Thyroid gland (tissue), 4 donors: ENCODE measurements around the gene KCNK4. TPM values are rescaled to one million over a fixed set of nuclear protein-coding genes. Genes with fewer than 3 reads are reported as not detected.

Experiments
- DNase-seq, 2 donors: peaks; one replicate each; pipeline ENCODE4 v3.0.0-alpha.2; 2019
- H3K27ac ChIP-seq, 3 donors: fragments of 200-600 bp; sonication (generic); 1 replicate in 2 of 3; 2 replicates in 1 of 3; pipeline ENCODE4 v1.5.1; 2016 to 2019; ENCODE audit warnings: mild to moderate bottlenecking in 1 of 3, moderate library complexity in 1 of 3
- H3K27me3 ChIP-seq: fragments of 200-600 bp; sonication (generic); one replicate; pipeline ENCODE4 v1.5.1; 2019
- H3K36me3 ChIP-seq, 2 donors: fragments of 200-600 bp; sonication (generic); one replicate each; pipeline ENCODE4 v1.5.1; 2016 to 2019
- H3K4me1 ChIP-seq, 2 donors: fragments of 200-600 bp; sonication (generic); one replicate each; pipeline ENCODE4 v1.5.1; 2017 to 2019
- H3K4me3 ChIP-seq, 3 donors: fragments of 200-600 bp; sonication (generic); replicated peaks in 1 of 3; 1 replicate in 2 of 3; 2 replicates in 1 of 3; pipeline ENCODE4 v1.5.1; 2016; ENCODE audit warnings: mild to moderate bottlenecking in 1 of 3
- H3K9me3 ChIP-seq: fragments of 200-600 bp; sonication (generic); one replicate; pipeline ENCODE4 v1.5.1; 2017
- POLR2A ChIP-seq, 2 donors: fragments of 450-650 bp; IDR thresholded peaks; one replicate each; pipeline ENCODE4 v1.6.1; 2017; ENCODE audit warnings: antibody characterized with exemption in 2 of 2, mild to moderate bottlenecking in 2 of 2, moderate library complexity in 1 of 2
- WGBS, 2 donors: methylation state at CpG; one replicate each; pipeline ENCODE4 v1.1.5; 2017; 5-methylcytosine and 5-hydroxymethylcytosine counted together
- intact Hi-C: fragments of 100-400 bp; cut with DNase I; formaldehyde crosslinking; loops from one replicate; pipeline ENCODE4 v1.15.1; 2023
- total RNA-seq, 4 donors: library from RNA; depleted of rRNA; stranded (reverse); fragments of >200 nt; gene quantifications; one replicate each; pipeline ENCODE4 v1.2.3, GENCODE V29; 2016
- TF ChIP-seq, protein P1 (sequence below), 6 experiments: fragments of 200-600 bp in 3 of 6; fragments of 450-650 bp in 3 of 6; sonication (generic) in 3 of 6; IDR thresholded peaks; one replicate each; pipeline ENCODE4 v1.5.1; 2016 to 2019; ENCODE audit warnings: antibody characterized with exemption in 6 of 6, mild to moderate bottlenecking in 2 of 6, inconsistent platforms in 1 of 6, moderate library complexity in 1 of 6

The KCNK4 gene
- total RNA-seq, 4 donors from 2014 or later = not detected

- WGBS, 2 donors = 88 to 91% methylated on average over 9 of the region's 9 CpGs
- Histone ChIP-seq H3K27me3 (no peaks in the 10 kb centered on the region), H3K27ac (no peak overlapping the region), H3K4me3 (no peak overlapping the region), H3K9me3 (no peaks in the 10 kb centered on the region), H3K36me3 (no peaks in the 10 kb centered on the region), H3K4me1 (peaks cover 9 to 31% of the 10 kb centered on the region in 2 donors)
- DNase-seq = no peak
- TF ChIP-seq, protein P1, sequence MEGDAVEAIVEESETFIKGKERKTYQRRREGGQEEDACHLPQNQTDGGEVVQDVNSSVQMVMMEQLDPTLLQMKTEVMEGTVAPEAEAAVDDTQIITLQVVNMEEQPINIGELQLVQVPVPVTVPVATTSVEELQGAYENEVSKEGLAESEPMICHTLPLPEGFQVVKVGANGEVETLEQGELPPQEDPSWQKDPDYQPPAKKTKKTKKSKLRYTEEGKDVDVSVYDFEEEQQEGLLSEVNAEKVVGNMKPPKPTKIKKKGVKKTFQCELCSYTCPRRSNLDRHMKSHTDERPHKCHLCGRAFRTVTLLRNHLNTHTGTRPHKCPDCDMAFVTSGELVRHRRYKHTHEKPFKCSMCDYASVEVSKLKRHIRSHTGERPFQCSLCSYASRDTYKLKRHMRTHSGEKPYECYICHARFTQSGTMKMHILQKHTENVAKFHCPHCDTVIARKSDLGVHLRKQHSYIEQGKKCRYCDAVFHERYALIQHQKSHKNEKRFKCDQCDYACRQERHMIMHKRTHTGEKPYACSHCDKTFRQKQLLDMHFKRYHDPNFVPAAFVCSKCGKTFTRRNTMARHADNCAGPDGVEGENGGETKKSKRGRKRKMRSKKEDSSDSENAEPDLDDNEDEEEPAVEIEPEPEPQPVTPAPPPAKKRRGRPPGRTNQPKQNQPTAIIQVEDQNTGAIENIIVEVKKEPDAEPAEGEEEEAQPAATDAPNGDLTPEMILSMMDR (IDR thresholded peaks at IDR 0.05) = no peak
- no peak for TF ChIP-seq POLR2A (IDR thresholded peaks at IDR 0.05)
- intact Hi-C loops = no loop called here
Observed at GRCh38 chr11:64286801-64287159, 4.3 kb upstream of the KCNK4 start.

DNA sequence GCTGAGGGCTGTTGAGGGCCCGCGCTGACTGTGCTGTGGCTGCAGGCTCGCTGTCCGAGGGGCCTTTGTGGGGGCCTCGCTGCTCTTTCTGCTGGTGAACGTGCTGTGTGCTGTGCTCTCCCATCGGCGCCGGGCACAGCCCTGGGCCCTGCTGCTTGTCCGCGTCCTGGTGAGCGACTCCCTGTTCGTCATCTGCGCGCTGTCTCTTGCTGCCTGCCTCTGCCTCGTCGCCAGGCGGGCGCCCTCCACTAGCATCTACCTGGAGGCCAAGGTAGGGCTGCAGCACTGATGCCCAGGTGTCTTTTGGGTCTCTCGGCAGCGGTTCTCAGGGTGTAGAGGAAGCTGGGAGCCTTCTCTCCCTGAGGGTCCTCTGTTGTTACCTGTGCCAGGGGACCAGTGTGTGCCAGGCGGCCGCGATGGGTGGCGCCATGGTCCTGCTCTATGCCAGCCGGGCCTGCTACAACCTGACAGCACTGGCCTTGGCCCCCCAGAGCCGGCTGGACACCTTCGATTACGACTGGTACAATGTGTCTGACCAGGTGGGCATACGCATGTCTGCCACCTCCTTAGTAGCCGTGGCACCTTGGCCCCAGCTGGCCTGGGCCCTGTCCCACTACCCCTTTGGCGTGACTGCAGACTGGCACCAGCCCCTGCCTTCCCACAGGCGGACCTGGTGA lies 3.3 kb upstream of the KCNK4 start:
- TF ChIP-seq POLR2A (IDR thresholded peaks at IDR 0.05) = no peak
- H3K27ac ChIP-seq = no peak overlapping the region
- peaks cover 9 to 41% of the 10 kb centered on the region in 2 donors for H3K4me1 ChIP-seq
- WGBS, 2 donors = 93 to 94% methylated on average over 16 to 33 of the region's 33 CpGs
- peaks cover 4% of the 10 kb centered on the region for H3K27me3 ChIP-seq
- no peak overlapping the region for H3K4me3 ChIP-seq
- intact Hi-C loops = no loop called here
- DNase-seq = no peak
- H3K9me3 ChIP-seq = no peaks in the 10 kb centered on the region
- no peaks in the 10 kb centered on the region for H3K36me3 ChIP-seq

DNA sequence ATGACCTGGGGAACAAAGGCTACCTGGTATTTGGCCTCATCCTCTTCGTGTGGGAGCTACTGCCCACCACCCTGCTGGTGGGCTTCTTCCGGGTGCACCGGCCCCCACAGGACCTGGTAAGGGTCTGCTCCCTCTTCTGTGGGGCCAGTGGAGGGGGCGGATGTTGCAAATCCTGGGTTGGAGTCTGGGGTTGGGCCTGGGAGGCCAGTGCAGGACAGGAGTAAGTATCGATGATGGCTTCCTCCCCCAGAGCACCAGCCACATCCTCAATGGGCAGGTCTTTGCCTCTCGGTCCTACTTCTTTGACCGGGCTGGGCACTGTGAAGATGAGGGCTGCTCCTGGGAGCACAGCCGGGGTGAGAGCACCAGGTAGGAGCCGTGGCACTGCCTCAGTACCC lies 2.8 kb upstream of the KCNK4 start:
- H3K36me3 ChIP-seq = no peaks in the 10 kb centered on the region
- WGBS, 2 donors = 92% methylated on average over 6 to 7 of the region's 9 CpGs
- no peak overlapping the region for H3K4me3 ChIP-seq
- peaks cover 5% of the 10 kb centered on the region for H3K27me3 ChIP-seq
- intact Hi-C loops = no loop called here
- no peak for DNase-seq
- TF ChIP-seq, protein P1 (IDR thresholded peaks at IDR 0.05) = no peak
- no peak for TF ChIP-seq POLR2A (IDR thresholded peaks at IDR 0.05)
- no peak overlapping the region for H3K27ac ChIP-seq
- peaks cover 9 to 36% of the 10 kb centered on the region in 2 donors for H3K4me1 ChIP-seq
- no peaks in the 10 kb centered on the region for H3K9me3 ChIP-seq

DNA sequence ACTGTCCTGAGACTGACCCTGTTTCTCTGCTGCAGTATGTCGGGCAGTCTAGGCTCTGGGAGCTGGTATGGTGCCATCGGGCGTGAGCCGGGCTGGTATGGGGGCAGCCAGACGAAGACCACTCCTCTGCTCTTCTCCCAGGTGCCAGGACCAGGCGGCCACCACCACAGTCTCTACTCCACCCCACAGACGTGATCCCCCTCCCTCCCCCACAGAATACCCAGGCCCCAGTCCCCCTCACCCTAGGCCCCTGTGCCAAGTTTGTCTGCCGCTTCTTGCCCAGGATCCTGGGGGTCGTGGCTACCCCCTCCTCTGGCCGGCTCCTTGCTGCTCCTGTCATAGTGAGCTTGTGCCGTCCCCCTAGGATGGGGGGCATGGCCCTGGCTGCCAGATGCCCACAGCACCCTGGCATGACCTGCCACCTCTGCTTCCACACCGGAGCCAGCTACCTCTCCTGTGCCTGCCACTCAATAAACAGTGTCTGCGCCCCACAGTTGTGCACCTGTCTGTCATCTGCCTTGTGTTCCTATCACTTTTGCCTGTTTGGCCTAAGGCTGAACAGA lies 2.0 kb upstream of the KCNK4 start:
- no peak for DNase-seq
- Histone ChIP-seq H3K4me1 (peaks cover 3 to 28% of the 10 kb centered on the region in 2 donors), H3K4me3 (no peak overlapping the region), H3K27ac (no peak overlapping the region), H3K9me3 (no peaks in the 10 kb centered on the region), H3K36me3 (no peaks in the 10 kb centered on the region), H3K27me3 (peaks cover 5% of the 10 kb centered on the region)
- WGBS, 2 donors = 94 to 95% methylated on average over 11 to 12 of the region's 13 CpGs
- no peak for TF ChIP-seq POLR2A (IDR thresholded peaks at IDR 0.05)
- TF ChIP-seq, protein P1 (IDR thresholded peaks at IDR 0.05) = no peak
- intact Hi-C loops = no loop called here

GRCh38 chr11:64290352-64291261 lies 495 bp upstream of the KCNK4 start:
- Histone ChIP-seq H3K4me1 (peaks cover 0 to 28% of the 10 kb centered on the region in 2 donors), H3K27ac (no peak overlapping the region), H3K4me3 (no peak overlapping the region), H3K9me3 (no peaks in the 10 kb centered on the region), H3K36me3 (no peaks in the 10 kb centered on the region), H3K27me3 (peaks cover 5% of the 10 kb centered on the region)
- TF ChIP-seq POLR2A (IDR thresholded peaks at IDR 0.05) = no peak
- TF ChIP-seq, protein P1 (IDR thresholded peaks at IDR 0.05) = no peak
- 55 to 76% methylated on average over 6 to 8 of the region's 10 CpGs for WGBS, 2 donors
- intact Hi-C loops = no loop called here
- no peak for DNase-seq
